CD14-positive monocyte (primary cell): ENCODE data around the gene TUBGCP3. TPM values are rescaled to one million over a fixed set of nuclear protein-coding genes. Genes with fewer than 3 reads are reported as not detected.

ENCODE experiments used
- DNase-seq, 3 donors: peaks; one replicate each; pipeline ENCODE4 v3.0.0-alpha.2; 2011 to 2022
- H2AFZ ChIP-seq: 2 replicates; pipeline ENCODE4 v1.6.0; 2012; ENCODE audit warnings: mild to moderate bottlenecking, low read depth, low read length, inconsistent platforms; ENCODE audit not compliant: insufficient read depth, poor library complexity, severe bottlenecking
- H3K27ac ChIP-seq, 2 donors: 1 replicate in 1 of 2; 2 replicates in 1 of 2; pipeline ENCODE4 v1.5.1; 2012 to 2013; ENCODE audit warnings: low read length in 2 of 2, control low read depth in 1 of 2, inconsistent platforms in 1 of 2, low read depth in 1 of 2, mild to moderate bottlenecking in 1 of 2
- H3K27me3 ChIP-seq, 2 donors: one replicate each; pipeline versions ENCODE4 v1.6.0 to v1.6.1; 2011 to 2013; ENCODE audit warnings: low read length in 2 of 2; ENCODE audit not compliant: control insufficient read depth in 2 of 2, insufficient read depth in 2 of 2
- H3K36me3 ChIP-seq, 2 donors: replicated peaks in 1 of 2; 1 replicate in 1 of 2; 2 replicates in 1 of 2; pipeline versions ENCODE4 v1.5.1 to v1.6.1; 2012 to 2013; ENCODE audit warnings: low read length in 2 of 2, control low read depth in 1 of 2, inconsistent platforms in 1 of 2, mild to moderate bottlenecking in 1 of 2; ENCODE audit not compliant: insufficient read depth in 2 of 2, control insufficient read depth in 1 of 2
- H3K4me1 ChIP-seq, 2 donors: 1 replicate in 1 of 2; 2 replicates in 1 of 2; pipeline versions ENCODE4 v1.5.1 to v1.6.1; 2012 to 2013; ENCODE audit warnings: low read length in 2 of 2, control low read depth in 1 of 2, inconsistent platforms in 1 of 2, mild to moderate bottlenecking in 1 of 2, moderate library complexity in 1 of 2; ENCODE audit not compliant: insufficient read depth in 2 of 2, control insufficient read depth in 1 of 2
- H3K4me2 ChIP-seq: replicated peaks from 2 replicates; pipeline ENCODE3; 2012; ENCODE audit warnings: low read length, moderate library complexity, mild to moderate bottlenecking; ENCODE audit not compliant: poor library complexity, severe bottlenecking; ENCODE audit errors: extremely low read depth
- H3K4me3 ChIP-seq, 3 experiments: fragments of 200-600 bp in 1 of 3; sonication (generic) in 1 of 3; replicated peaks in 1 of 3; 1 replicate in 2 of 3; 2 replicates in 1 of 3; pipeline ENCODE4 v1.5.1; 2011 to 2013; ENCODE audit warnings: low read length in 3 of 3, mild to moderate bottlenecking in 3 of 3, control low read depth in 2 of 3, low read depth in 2 of 3, inconsistent platforms in 1 of 3, moderate library complexity in 1 of 3
- H3K79me2 ChIP-seq: 2 replicates; pipeline ENCODE4 v1.6.0; 2012; ENCODE audit warnings: mild to moderate bottlenecking, control low read depth, inconsistent platforms, low read length, moderate library complexity; ENCODE audit not compliant: insufficient read depth
- H3K9ac ChIP-seq: 2 replicates; pipeline ENCODE4 v1.6.0; 2017; ENCODE audit warnings: low read length, mild to moderate bottlenecking; ENCODE audit not compliant: insufficient read depth, poor library complexity, severe bottlenecking
- H3K9me3 ChIP-seq, 2 donors: replicated peaks in 1 of 2; 1 replicate in 1 of 2; 2 replicates in 1 of 2; pipeline versions ENCODE4 v1.5.1 to v1.6.1; 2012 to 2013; ENCODE audit warnings: low read length in 2 of 2, control low read depth in 1 of 2; ENCODE audit not compliant: control insufficient read depth in 1 of 2, insufficient read depth in 1 of 2
- H4K20me1 ChIP-seq: 2 replicates; pipeline ENCODE4 v1.6.0; 2012; ENCODE audit warnings: mild to moderate bottlenecking, low read length, control low read depth, moderate library complexity; ENCODE audit not compliant: insufficient read depth
- H3K27ac Mint-ChIP-seq, 7 donors: one replicate each; pipeline ENCODE4 v1.8.0; 2020; ENCODE audit warnings: mild to moderate bottlenecking in 7 of 7, mixed read lengths in 7 of 7, moderate library complexity in 6 of 7, inconsistent platforms in 2 of 7
- H3K27me3 Mint-ChIP-seq, 3 donors: one replicate each; pipeline ENCODE4 v1.8.0; 2021 to 2022; ENCODE audit warnings: low read depth in 3 of 3, mild to moderate bottlenecking in 3 of 3, mixed read lengths in 3 of 3, moderate library complexity in 3 of 3, inconsistent platforms in 1 of 3
- H3K36me3 Mint-ChIP-seq, 2 donors: one replicate each; pipeline ENCODE4 v1.8.0; 2020; ENCODE audit warnings: mixed read lengths in 2 of 2, inconsistent platforms in 1 of 2, mild to moderate bottlenecking in 1 of 2
- H3K4me1 Mint-ChIP-seq: one replicate; pipeline ENCODE4 v1.8.0; 2020; ENCODE audit warnings: mild to moderate bottlenecking, mixed read lengths
- H3K4me3 Mint-ChIP-seq, 2 donors: one replicate each; pipeline ENCODE4 v1.8.0; 2020; ENCODE audit warnings: mild to moderate bottlenecking in 2 of 2, mixed read lengths in 2 of 2, moderate library complexity in 1 of 2
- H3K9me3 Mint-ChIP-seq, 7 donors: one replicate each; pipeline ENCODE4 v1.8.0; 2020 to 2022; ENCODE audit warnings: mixed read lengths in 7 of 7, mild to moderate bottlenecking in 6 of 7, moderate library complexity in 6 of 7, inconsistent platforms in 2 of 7
- CTCF ChIP-seq: fragments of 200-600 bp; IDR thresholded peaks from one replicate; pipeline ENCODE4 v1.8.0; 2022; ENCODE audit warnings: antibody characterized with exemption, mild to moderate bottlenecking
- WGBS: methylation state at CpG from one replicate; pipeline ENCODE4 v1.1.5; 2013; ENCODE audit warnings: missing lambda C conversion rate; ENCODE audit not compliant: insufficient coverage; 5-methylcytosine and 5-hydroxymethylcytosine counted together
- intact Hi-C, 2 donors: fragments of 100-400 bp; cut with micrococcal nuclease; formaldehyde crosslinking; loops; one replicate each; pipeline versions ENCODE4 v1.15.0 to v1.15.1; 2023
- polyA plus RNA-seq, 3 donors: library from polyadenylated mRNA; depleted of rRNA in 1 of 3; unstranded in 2 of 3; stranded (reverse) in 1 of 3; fragments of 300-500 nt in 2 of 3; fragments of >200 nt in 1 of 3; fragmentation: Illumina TruSeq in 2 of 3; gene quantifications; 1 replicate in 2 of 3; 2 replicates in 1 of 3; pipeline ENCODE4 v1.2.3, GENCODE V29; 2012 to 2021

Gene TUBGCP3
- polyA plus RNA-seq, 3 donors: 25.4 to 47.1 (median 34.1) TPM

- H3K27me3 Mint-ChIP-seq: peaks cover 4 to 12% (median 10%) of the 10 kb centered on the region in 3 donors
- H3K27ac ChIP-seq: no peak overlapping the region
- WGBS: 25% methylated on average over 4 of the region's 8 CpGs
- no peaks in the 10 kb centered on the region for H3K36me3 ChIP-seq
- no peaks in the 10 kb centered on the region for H3K36me3 Mint-ChIP-seq
- DNase-seq: no peak
- no peak overlapping the region for H3K4me3 Mint-ChIP-seq
- H3K9me3 Mint-ChIP-seq: no peaks in the 10 kb centered on the region
- no peaks in the 10 kb centered on the region for H3K4me1 Mint-ChIP-seq
- no peaks in the 10 kb centered on the region for H3K9me3 ChIP-seq
- no peak overlapping the region for H3K9ac ChIP-seq
- intact Hi-C loops: no loop called here
- no peak overlapping the region for H2AFZ ChIP-seq
- H3K27ac Mint-ChIP-seq: no peak overlapping the region
- no peaks in the 10 kb centered on the region for H3K79me2 ChIP-seq
- H3K4me1 ChIP-seq: no peaks in the 10 kb centered on the region
- H4K20me1 ChIP-seq: no peaks in the 10 kb centered on the region
- H3K4me2 ChIP-seq: no peak overlapping the region
- TF ChIP-seq CTCF: no peak
- H3K27me3 ChIP-seq: no peaks in the 10 kb centered on the region
- H3K4me3 ChIP-seq: no peak overlapping the region
These were observed 38.2 kb upstream of the TUBGCP3 start for GRCh38 chr13:112626124-112626523.

- no peaks in the 10 kb centered on the region for H4K20me1 ChIP-seq
- no peak overlapping the region for H3K4me3 ChIP-seq
- no peak overlapping the region for H3K4me3 Mint-ChIP-seq
- H3K36me3 ChIP-seq: no peaks in the 10 kb centered on the region
- no peak for TF ChIP-seq CTCF
- intact Hi-C loops: no loop called here
- no peaks in the 10 kb centered on the region for H3K79me2 ChIP-seq
- no peaks in the 10 kb centered on the region for H3K9me3 ChIP-seq
- no peak overlapping the region for H3K4me2 ChIP-seq
- WGBS: 81% methylated on average over 5 of the region's 8 CpGs
- H3K27ac ChIP-seq: no peak overlapping the region
- H3K27me3 ChIP-seq: no peaks in the 10 kb centered on the region
- H3K36me3 Mint-ChIP-seq: no peaks in the 10 kb centered on the region
- no peaks in the 10 kb centered on the region for H3K4me1 Mint-ChIP-seq
- no peaks in the 10 kb centered on the region for H3K4me1 ChIP-seq
- H3K9me3 Mint-ChIP-seq: peaks cover 0 to under 1% (median 0%) of the 10 kb centered on the region in 7 donors
- no peak for DNase-seq
- H2AFZ ChIP-seq: no peak overlapping the region
- peaks cover 4 to 13% (median 10%) of the 10 kb centered on the region in 3 donors for H3K27me3 Mint-ChIP-seq
- no peak overlapping the region for H3K9ac ChIP-seq
- no peak overlapping the region for H3K27ac Mint-ChIP-seq
These were observed 37.7 kb upstream of the TUBGCP3 start for GRCh38 chr13:112625698-112626097.
